Measurements from ENCODE around the gene AHNAK2.

The AHNAK2 gene

DNA sequence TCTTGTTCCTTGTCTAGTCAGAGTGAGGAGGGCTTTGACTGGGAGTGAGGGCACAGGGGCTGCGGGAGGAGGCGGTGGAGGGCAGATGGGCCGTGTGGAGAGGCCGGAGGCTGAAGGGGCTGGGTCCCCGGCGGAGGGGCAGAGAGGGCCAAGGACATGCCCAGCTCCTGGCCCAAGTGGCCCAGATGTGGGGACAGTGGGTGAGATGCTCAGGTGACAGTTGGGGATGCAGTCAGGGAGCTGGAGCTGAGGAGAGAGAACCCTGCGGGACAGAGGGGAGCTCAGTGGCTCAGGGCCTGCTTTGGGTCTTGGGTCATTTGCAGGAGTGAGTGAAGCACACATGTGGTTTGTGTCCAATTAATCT lies 80.0 kb downstream of the AHNAK2 start:
- H3K27me3 ChIP-seq (replicated peaks; ENCODE audit: insufficient read depth, low read length) = peaks cover 39% of the 10 kb centered on the region
- no peaks in the 10 kb centered on the region for H3K79me2 ChIP-seq (ENCODE audit: low read length)
- DNase-seq = no peak
- no peak overlapping the region for H2AFZ ChIP-seq (ENCODE audit: low read length)
- TF ChIP-seq EZH2 (optimal IDR thresholded peaks at IDR 0.05; ENCODE audit: low read depth, low read length) (no peak), EZH2phosphoT487 (IDR thresholded peaks at IDR 0.05; ENCODE audit: low read length) (no peak)
- TF ChIP-seq, protein P1, sequence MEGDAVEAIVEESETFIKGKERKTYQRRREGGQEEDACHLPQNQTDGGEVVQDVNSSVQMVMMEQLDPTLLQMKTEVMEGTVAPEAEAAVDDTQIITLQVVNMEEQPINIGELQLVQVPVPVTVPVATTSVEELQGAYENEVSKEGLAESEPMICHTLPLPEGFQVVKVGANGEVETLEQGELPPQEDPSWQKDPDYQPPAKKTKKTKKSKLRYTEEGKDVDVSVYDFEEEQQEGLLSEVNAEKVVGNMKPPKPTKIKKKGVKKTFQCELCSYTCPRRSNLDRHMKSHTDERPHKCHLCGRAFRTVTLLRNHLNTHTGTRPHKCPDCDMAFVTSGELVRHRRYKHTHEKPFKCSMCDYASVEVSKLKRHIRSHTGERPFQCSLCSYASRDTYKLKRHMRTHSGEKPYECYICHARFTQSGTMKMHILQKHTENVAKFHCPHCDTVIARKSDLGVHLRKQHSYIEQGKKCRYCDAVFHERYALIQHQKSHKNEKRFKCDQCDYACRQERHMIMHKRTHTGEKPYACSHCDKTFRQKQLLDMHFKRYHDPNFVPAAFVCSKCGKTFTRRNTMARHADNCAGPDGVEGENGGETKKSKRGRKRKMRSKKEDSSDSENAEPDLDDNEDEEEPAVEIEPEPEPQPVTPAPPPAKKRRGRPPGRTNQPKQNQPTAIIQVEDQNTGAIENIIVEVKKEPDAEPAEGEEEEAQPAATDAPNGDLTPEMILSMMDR (IDR thresholded peaks at IDR 0.05; ENCODE audit: low read length) = no peak
- no peaks in the 10 kb centered on the region for H3K36me3 ChIP-seq (replicated peaks; ENCODE audit: insufficient read depth, low read length)
- H3K4me1 ChIP-seq (ENCODE audit: low read length) = peaks cover 24% of the 10 kb centered on the region
- peaks cover 18% of the 10 kb centered on the region; the same call in 1 of the 2 replicates for H3F3A ChIP-seq (ENCODE audit: insufficient read depth, low read length)
- no peaks in the 10 kb centered on the region for H3K9me2 ChIP-seq (replicated peaks; ENCODE audit: insufficient read depth, low read length)
- H3K9me3 ChIP-seq (replicated peaks; ENCODE audit: insufficient read depth, low read length) = no peaks in the 10 kb centered on the region
- no peak overlapping the region for H3K4me2 ChIP-seq (ENCODE audit: low read depth, low read length)
- H3K9ac ChIP-seq (ENCODE audit: low read length) = no peak overlapping the region
- no peaks in the 10 kb centered on the region for H4K20me1 ChIP-seq (ENCODE audit: insufficient read depth, low read length)
- no peak overlapping the region for H3K4me3 ChIP-seq (ENCODE audit: low read length)
- no peak overlapping the region for H3K27ac ChIP-seq (ENCODE audit: low read length)

DNA sequence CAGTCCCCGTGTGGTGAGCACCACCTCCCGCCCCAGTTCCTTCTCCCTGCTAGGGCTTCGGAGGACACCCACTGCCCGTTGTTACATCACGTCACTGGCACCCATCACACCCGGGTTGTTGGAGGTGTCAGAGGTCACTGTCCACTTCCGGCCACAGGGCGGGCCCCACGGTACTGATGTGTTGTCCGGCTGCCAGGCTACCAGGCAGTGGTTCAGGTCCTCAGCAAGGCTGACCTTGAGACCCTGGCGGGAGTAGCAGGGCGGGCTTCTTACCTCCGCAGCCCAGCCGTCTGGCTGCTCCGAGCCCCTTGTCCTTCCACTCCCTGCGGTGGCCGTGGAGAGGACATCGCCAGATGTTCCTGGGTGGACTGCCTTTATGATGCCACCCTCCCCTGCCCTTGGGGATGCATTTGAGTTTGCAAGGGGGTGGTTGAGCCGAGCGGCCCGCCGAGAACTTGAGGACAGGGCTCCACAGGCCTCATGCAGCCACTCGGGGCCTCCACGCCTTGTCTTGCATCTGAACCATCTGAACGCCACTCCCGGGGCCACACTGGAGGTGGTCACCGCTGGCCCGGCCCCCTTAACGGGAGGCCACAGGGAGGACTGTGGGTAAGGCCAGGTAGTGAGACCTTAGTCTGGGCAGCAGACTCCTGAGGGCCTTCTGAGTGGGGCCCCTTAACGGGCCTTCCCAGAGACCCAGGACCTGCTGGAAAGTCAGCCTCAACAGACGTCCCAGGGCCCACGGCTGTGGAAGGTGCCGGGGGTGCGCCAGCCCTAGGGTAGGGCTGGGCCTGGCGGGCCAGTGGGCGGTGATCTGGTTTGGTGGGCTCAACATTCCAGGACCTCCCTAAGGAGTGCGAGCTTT lies 80.6 kb downstream of the AHNAK2 start:
- TF ChIP-seq EZH2 (optimal IDR thresholded peaks at IDR 0.05; ENCODE audit: low read depth, low read length) = no peak
- TF ChIP-seq, protein P1 (IDR thresholded peaks at IDR 0.05; ENCODE audit: low read length) = no peak
- no peak for TF ChIP-seq EZH2phosphoT487 (IDR thresholded peaks at IDR 0.05; ENCODE audit: low read length)
- Histone ChIP-seq H3K4me2 (ENCODE audit: low read depth, low read length) (no peak overlapping the region), H3K27me3 (replicated peaks; ENCODE audit: insufficient read depth, low read length) (peaks cover 35% of the 10 kb centered on the region), H3K9me3 (replicated peaks; ENCODE audit: insufficient read depth, low read length) (no peaks in the 10 kb centered on the region), H3K4me3 (ENCODE audit: low read length) (no peak overlapping the region), H4K20me1 (ENCODE audit: insufficient read depth, low read length) (no peaks in the 10 kb centered on the region), H3K9ac (ENCODE audit: low read length) (no peak overlapping the region), H3K9me2 (replicated peaks; ENCODE audit: insufficient read depth, low read length) (no peaks in the 10 kb centered on the region), H3K4me1 (ENCODE audit: low read length) (peaks cover 24% of the 10 kb centered on the region), H3K36me3 (replicated peaks; ENCODE audit: insufficient read depth, low read length) (no peaks in the 10 kb centered on the region), H3K79me2 (ENCODE audit: low read length) (no peaks in the 10 kb centered on the region), H3K27ac (ENCODE audit: low read length) (no peak overlapping the region), H2AFZ (ENCODE audit: low read length) (no peak overlapping the region), H3F3A (ENCODE audit: insufficient read depth, low read length) (peaks cover 18% of the 10 kb centered on the region; the same call in 1 of the 2 replicates)
- no peak for DNase-seq

DNA sequence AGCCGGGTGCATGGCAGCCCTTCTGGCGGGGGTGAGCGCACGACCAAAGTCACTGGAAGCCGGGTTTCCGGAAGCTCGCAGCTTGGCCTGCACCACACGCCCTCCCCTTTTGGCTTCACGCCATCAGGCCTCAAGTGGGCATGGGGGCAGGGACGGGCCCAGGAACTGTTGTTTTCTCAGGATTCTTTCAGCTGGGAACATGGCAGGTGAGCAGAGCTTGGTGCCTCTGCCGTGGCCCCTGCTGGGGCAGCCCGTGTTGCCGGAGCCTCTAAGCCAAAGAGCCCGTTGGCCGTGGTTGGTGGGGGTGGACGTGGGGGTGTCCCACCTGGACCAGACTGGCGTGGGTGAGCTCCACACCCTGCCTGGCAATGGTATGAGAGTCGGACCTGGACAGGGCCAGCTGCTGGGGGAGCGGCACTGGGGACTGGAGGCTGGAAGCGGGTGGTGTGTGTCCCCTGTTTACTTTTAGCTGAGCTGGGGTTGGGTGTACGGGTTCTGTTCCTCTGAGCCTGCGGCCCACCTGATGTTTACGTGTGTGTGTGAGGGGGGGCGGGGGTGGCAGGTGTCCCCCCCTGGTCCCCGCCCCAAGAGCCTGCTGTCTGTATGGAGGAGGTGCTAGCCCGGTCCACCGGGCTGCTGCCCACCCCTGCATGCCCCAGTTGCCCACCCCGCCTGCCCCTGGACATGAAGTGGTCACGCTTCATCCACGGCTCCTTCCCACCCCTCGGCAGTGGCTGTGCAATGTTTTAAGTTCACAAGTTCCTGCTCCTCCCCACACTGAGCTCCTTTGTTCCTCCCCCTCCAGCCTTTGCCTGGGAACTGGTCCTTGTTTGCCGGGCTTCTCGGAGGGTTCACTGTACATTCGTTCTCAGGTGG lies 82.2 kb downstream of the AHNAK2 start:
- peaks cover 25% of the 10 kb centered on the region for H3K27me3 ChIP-seq (replicated peaks; ENCODE audit: insufficient read depth, low read length)
- H2AFZ ChIP-seq (ENCODE audit: low read length) = no peak overlapping the region
- no peaks in the 10 kb centered on the region for H3K79me2 ChIP-seq (ENCODE audit: low read length)
- H3K4me3 ChIP-seq (ENCODE audit: low read length) = no peak overlapping the region
- H3K4me1 ChIP-seq (ENCODE audit: low read length) = peaks cover 18% of the 10 kb centered on the region
- H3K9me3 ChIP-seq (replicated peaks; ENCODE audit: insufficient read depth, low read length) = no peaks in the 10 kb centered on the region
- no peaks in the 10 kb centered on the region for H3K9me2 ChIP-seq (replicated peaks; ENCODE audit: insufficient read depth, low read length)
- DNase-seq = no peak
- H4K20me1 ChIP-seq (ENCODE audit: insufficient read depth, low read length) = no peaks in the 10 kb centered on the region
- no peaks in the 10 kb centered on the region for H3K36me3 ChIP-seq (replicated peaks; ENCODE audit: insufficient read depth, low read length)
- H3K9ac ChIP-seq (ENCODE audit: low read length) = no peak overlapping the region
- H3K27ac ChIP-seq (ENCODE audit: low read length) = no peak overlapping the region
- no peak overlapping the region for H3K4me2 ChIP-seq (ENCODE audit: low read depth, low read length)
- TF ChIP-seq EZH2phosphoT487 (IDR thresholded peaks at IDR 0.05; ENCODE audit: low read length) = no peak
- TF ChIP-seq, protein P1 (IDR thresholded peaks at IDR 0.05; ENCODE audit: low read length) = no peak
- TF ChIP-seq EZH2 (optimal IDR thresholded peaks at IDR 0.05; ENCODE audit: low read depth, low read length) = no peak
- peaks cover 13% of the 10 kb centered on the region; the same call in 1 of the 2 replicates for H3F3A ChIP-seq (ENCODE audit: insufficient read depth, low read length)

Measured in MM.1S (cell line).